ENCODE results near the gene MST1R.

- TF ChIP-seq, protein P1, sequence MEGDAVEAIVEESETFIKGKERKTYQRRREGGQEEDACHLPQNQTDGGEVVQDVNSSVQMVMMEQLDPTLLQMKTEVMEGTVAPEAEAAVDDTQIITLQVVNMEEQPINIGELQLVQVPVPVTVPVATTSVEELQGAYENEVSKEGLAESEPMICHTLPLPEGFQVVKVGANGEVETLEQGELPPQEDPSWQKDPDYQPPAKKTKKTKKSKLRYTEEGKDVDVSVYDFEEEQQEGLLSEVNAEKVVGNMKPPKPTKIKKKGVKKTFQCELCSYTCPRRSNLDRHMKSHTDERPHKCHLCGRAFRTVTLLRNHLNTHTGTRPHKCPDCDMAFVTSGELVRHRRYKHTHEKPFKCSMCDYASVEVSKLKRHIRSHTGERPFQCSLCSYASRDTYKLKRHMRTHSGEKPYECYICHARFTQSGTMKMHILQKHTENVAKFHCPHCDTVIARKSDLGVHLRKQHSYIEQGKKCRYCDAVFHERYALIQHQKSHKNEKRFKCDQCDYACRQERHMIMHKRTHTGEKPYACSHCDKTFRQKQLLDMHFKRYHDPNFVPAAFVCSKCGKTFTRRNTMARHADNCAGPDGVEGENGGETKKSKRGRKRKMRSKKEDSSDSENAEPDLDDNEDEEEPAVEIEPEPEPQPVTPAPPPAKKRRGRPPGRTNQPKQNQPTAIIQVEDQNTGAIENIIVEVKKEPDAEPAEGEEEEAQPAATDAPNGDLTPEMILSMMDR (IDR thresholded peaks at IDR 0.05): no peak
- no peak for TF ChIP-seq POLR2A (IDR thresholded peaks at IDR 0.05)
Measured at GRCh38 chr3:49952924-49953323, 49.3 kb upstream of the MST1R start.
